A549 treated with CORT108297 at 1 μM for 4 hours (cell line): Measurements from ENCODE around the gene PYURF. TPM values are rescaled to one million over a fixed set of nuclear protein-coding genes. Genes with fewer than 3 reads are reported as not detected.

Experiments
- total RNA-seq: library from RNA; stranded (reverse); fragments of 200-300 nt; extraction: Qiagen RNA extraction; gene quantifications from 5 replicates; pipeline ENCODE4 v1.2.3, GENCODE V29; 2022

The PYURF gene
- total RNA-seq = 72.2 to 84.8 TPM (median 80.4 TPM) in 5 replicates

GRCh38 chr4:88523325-88524129, at the start of gene PYURF:
PYURF (minus strand) TSS chr4:88523776; CDS start chr4:88523700, 76 bp downstream.

Other genes with a start within 250 kb of the PYURF start
- gene PPM1K, start 239.2 kb downstream of the PYURF start, total RNA-seq = 0.65 to 1.3 TPM (median 1.1 TPM) in 5 replicates
- 2.6 to 3.7 TPM (median 3.0 TPM) in 5 replicates for gene HERC6, start 144.9 kb downstream of the PYURF start, total RNA-seq
- 3.6 to 4.7 TPM (median 4.3 TPM) in 5 replicates for gene HERC5, start 66.7 kb downstream of the PYURF start, total RNA-seq
- 4.3 to 8.2 TPM (median 7.5 TPM) in 5 replicates for gene HERC3, start 68.7 kb upstream of the PYURF start, total RNA-seq
- gene NAP1L5, start 174.1 kb upstream of the PYURF start, total RNA-seq = 1.8 to 2.3 TPM (median 2.0 TPM) in 5 replicates